SK-N-DZ (cell line): ENCODE data around the gene CD58. TPM values are rescaled to one million over a fixed set of nuclear protein-coding genes. Genes with fewer than 3 reads are reported as not detected.
A peak's percentile ranks its signal among the peaks of the same experiment; 100 is the strongest.
"Not testable (repeated sequence)": the region's sequence is repeated elsewhere in the genome, so short reads cannot be mapped to it uniquely, and the experiment has no call there.

Experiments used
- DNase-seq: peaks from one replicate; pipeline ENCODE4 v3.0.0-alpha.2; 2015; ENCODE audit warnings: low spot score
- polyA plus RNA-seq, 2 experiments: library from polyadenylated mRNA; depleted of rRNA; stranded (reverse); fragments of >200 nt; gene quantifications; 2 replicates each; pipeline ENCODE4 v1.2.3, GENCODE V29; 2014

Gene CD58, protein sequence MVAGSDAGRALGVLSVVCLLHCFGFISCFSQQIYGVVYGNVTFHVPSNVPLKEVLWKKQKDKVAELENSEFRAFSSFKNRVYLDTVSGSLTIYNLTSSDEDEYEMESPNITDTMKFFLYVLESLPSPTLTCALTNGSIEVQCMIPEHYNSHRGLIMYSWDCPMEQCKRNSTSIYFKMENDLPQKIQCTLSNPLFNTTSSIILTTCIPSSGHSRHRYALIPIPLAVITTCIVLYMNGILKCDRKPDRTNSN
- polyA plus RNA-seq (2014; cell fraction: cytosol; rRNA removed), result 11.0 and 11.1 TPM in 2 replicates
- polyA plus RNA-seq (2014; cell fraction: nucleus; rRNA removed), result 4.0 and 7.0 TPM in 2 replicates

GRCh38 chr1:116570358-116571214 lies at the start of gene CD58:
Gene CD58 (minus strand): TSS chr1:116571026. CDS start chr1:116570972, 54 bp downstream.
- DNase-seq, result peak; percentile 78

DNA sequence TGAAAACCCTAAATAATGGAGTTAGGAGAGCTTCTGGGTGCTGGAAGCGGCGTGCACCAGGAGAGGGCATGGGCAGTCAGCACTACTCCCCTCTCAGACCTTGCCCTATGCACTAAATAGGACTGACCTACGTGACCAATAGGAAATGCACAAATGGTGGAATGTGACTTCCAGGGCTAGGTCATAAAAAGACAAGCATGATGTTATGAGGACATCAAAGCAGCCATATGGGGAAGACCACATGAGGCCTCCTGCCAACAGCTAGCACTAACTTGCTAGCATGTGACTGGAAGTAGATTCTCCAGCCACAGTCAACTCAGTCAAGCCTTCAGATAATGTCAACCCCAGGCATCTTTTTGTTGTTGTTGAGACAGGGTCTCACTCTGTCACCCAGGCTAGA lies 49.6 kb upstream of the CD58 start:
- DNase-seq, result not testable (repeated sequence)

DNA sequence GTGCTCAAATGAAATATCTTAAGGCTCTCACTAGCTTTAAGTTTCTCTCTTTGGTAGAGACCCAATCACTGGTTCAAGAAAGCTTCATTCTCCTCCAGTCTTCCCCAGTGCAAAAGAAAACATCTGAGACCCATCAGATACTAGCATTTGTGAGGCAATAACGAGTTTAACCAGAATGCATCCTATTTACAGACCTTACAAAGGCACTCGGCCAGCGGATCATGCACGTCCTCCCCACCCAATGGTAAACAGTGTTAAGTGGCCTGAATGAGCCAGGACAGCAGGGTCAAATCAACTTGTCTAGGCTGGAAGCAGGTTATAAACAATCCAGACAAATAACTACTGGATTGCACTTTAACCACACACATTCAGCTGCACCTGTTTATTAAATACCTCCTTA lies 48.3 kb upstream of the CD58 start:
- not testable (repeated sequence) for DNase-seq

DNA sequence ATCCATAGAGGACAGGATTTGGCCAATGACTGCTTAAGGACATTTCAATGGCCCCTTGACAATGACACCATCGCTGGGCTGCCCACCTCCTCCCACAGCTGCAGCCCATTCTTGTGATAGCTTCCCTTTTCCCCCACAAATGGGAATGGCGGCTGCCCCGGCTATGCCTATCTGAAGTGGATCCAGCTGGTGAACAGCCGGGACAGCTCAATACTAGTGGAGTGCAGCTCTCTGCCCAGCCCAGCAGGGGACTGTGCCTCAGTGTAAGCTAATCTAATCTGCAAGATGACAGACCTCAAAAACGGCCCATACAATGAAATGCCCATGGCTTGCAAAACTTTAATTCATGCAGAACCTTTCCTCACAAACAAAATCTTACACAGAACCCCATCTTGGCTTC lies 47.0 kb upstream of the CD58 start:
- peak; percentile 12 for DNase-seq

DNA sequence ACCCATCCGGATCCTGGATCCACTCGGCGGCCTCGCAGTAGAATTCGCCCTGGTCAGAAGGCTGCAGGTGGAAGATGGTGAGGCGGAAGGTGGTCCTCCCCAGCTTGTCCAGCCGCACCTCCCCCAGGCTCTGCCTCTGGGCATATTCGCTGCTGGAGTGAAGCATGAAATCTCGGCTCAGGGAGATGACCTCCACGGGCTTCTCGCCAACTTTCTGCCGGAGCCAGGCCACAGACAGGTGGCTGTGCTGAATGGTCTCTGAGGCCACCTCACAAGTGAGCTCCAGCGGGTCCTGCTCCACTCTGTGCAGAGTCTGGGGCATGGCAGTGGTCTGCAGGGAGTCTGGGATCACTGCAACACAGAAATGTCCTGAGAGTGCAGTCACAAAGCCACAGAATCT lies 43.0 kb upstream of the CD58 start:
- not testable (repeated sequence) for DNase-seq

DNA sequence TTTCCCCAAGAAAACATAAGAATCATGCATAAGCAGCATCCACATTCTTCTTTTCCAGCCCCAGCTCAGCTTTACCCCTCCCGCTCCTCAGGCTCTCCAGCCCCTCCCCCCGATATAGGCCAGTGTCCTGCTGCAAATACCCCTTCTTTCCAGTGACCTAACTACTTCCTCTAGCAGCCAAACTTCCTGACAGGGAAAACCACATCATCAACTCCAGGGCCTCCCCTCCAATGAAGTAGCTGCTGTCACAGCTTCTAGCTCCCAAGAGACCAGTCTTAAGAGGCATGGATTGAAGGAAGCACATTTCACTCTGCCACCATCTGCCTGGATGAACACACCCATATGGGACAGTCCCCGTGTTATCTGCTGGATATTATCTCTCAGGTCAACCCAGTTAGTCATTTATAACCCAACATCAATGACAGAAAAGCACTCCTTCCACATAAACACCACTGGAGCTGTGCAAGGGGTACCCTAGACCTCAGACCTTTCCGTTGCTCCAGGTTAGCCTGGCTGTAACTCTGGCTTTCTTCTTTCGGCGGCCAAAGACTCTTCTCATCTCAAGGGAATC lies 39.1 kb upstream of the CD58 start:
- peak; percentile 13 for DNase-seq

DNA sequence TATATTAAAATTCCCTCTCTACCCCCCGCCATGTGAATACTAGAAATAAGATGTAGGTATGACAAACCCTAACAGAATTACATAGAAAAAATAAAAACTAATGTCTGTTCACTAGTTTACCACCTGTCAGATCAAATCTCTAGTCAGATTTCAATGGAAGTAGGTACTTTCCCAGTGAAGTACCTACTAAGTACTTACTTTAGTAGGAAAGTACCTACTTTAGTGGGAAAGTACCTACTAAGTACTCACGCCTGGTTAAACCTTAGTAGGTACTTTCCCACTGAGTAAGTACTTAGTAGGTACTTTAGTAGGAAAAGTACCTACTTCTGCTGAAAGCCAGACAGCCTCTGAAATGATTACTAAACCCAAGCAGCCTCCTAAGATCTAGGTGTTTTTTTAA lies 38.0 kb upstream of the CD58 start:
- not testable (repeated sequence) for DNase-seq

DNA sequence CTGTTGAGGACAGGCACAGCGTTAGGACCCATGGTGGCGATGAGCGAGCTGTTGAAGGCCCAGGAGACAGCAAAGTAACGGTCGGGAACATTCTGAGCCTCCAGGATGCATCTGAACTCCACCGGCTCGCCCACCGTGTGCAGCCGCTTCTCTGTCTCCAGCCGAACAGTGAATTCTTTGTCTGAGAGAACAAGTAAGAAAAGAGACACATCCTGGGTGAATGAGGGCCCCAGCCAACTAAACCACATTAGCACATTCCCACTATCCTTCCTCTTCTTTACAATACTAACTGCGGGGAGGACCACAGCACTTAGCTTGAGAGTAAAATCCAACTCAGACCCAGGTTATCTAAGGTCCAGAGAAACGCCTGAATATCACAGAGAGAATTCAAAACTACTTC lies 37.3 kb upstream of the CD58 start:
- not testable (repeated sequence) for DNase-seq

- DNase-seq, result not testable (repeated sequence)
Observed at GRCh38 chr1:116607463-116607862, 36.6 kb upstream of the CD58 start.

DNA sequence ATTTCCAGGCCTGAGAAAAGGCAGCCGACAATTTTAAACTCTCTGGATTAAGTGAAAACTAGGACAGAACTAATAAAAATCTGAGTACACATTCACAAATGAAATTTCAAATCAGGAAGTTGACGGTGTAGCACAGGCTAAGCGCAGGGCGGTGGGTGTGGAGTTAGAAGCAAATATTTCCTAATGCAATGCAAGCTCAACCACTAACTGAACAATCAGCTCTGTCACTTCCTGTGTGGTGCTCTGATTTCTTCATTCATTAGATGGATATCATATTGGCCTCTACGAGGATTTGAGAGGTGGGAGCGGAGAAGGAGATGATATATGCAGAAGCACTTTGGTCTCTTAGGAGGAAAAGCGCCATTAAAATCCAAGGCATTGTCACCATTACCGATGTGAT lies 35.2 kb upstream of the CD58 start:
- not testable (repeated sequence) for DNase-seq

DNA sequence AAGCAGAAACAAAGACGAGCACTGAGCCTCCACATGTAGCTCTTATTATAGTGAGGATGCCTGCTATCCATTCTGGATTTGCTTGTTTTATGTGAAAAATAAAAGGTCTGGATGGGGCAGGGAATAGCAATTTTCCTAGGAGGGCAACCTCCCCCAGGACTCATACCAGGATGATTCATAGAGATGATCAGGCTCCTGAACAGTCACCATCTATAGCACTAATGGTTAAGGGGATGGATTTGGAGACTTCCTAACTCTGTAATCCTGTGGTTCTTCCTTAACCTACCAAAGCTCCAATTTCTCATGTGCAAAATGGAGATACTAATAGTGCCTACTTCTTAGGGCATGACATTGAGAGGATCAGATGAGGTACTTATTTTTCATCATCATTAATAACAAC lies 34.5 kb upstream of the CD58 start:
- DNase-seq, result no peak

GRCh38 chr1:116604408-116604807 lies 33.6 kb upstream of the CD58 start:
- not testable (repeated sequence) for DNase-seq

DNA sequence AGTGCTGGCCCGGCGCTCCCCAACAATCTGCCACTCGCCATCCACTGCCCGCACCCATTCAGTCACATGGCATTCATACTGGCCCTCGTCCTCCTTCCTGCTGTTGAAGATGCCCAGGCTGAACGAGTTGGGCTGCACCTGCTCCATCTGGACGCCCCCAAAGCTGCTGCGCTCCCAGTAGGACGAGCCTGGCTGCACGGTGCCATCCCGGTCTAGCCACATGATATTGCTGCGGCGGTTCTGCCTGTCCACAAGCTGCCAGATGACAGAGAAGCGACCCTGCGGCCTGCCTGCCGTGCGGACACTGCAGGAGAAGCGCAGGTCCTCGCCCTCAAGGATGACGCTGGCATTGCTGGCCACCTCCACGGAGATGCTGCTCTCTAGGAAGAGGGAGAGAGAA lies 32.8 kb upstream of the CD58 start:
- not testable (repeated sequence) for DNase-seq

- DNase-seq, result not testable (repeated sequence)
Observed at GRCh38 chr1:116599369-116599768, 28.5 kb upstream of the CD58 start.

- DNase-seq, result not testable (repeated sequence)
Observed at GRCh38 chr1:116598420-116599036, 27.7 kb upstream of the CD58 start.

GRCh38 chr1:116597388-116597787 lies 26.6 kb upstream of the CD58 start:
- DNase-seq, result not testable (repeated sequence)

- DNase-seq, result not testable (repeated sequence)
Observed at GRCh38 chr1:116596742-116597307, 26.0 kb upstream of the CD58 start.

- not testable (repeated sequence) for DNase-seq
Observed at GRCh38 chr1:116595946-116596741, 25.3 kb upstream of the CD58 start.

DNA sequence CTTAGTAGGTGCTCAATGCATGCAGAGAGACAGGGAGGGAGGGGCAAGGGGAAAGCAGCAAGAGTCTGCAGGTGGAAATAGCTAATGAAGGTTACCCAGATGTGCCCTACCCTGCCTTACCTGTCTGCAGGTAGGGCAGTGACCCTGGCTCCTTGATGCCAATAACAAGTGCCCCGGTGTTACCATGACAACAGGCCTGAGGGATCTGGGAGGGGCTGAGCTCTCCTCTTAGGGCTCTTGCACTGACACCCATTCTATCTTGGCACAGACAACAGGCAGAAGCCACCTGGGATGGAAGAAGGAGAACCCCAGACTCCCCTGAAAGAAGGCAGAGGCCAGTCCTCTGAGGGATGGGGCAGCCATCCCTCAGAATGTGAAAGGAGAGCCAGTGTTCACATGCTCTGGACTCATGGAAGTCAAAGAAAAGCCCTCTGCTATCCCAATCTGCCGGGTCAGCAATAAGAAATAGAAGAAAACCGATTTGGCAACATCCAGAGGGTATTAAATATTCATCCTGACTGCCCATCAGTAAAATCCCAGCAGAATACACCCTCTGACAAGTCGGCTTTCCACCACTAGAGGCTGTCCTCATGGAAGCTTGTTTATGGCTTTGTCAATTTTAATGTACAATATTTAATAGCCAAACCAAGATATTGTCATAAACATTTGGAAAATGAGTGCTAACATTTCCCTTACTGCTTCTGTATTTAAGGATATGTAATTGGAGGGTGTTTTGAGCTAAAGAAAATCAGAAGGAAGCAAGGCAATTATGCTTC lies 24.4 kb upstream of the CD58 start:
- not testable (repeated sequence) for DNase-seq

DNA sequence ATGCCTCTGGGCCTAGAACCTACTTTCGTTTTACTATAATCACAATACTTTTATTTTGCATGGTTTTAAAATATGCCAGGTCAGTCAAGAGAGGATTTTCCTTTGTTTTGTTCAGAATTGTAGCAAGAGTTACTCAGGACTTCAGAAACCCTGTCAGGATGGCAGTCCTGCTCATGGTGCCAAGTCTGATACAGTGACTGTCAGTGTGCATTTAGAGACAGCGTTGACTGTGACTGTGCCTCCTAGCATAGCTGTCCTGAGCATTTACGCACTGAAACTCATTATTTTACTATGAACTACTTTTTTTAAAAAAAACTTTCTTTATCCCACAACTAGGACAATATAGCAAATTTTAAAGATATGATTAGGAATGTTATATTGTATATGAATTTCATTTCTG lies 23.2 kb upstream of the CD58 start:
- DNase-seq, result not testable (repeated sequence)
